ENCODE results near the gene DUSP5.
"Not testable (repeated sequence)": the region's sequence is repeated elsewhere in the genome, so short reads cannot be mapped to it uniquely, and the experiment has no call there.

The DUSP5 gene

DNA sequence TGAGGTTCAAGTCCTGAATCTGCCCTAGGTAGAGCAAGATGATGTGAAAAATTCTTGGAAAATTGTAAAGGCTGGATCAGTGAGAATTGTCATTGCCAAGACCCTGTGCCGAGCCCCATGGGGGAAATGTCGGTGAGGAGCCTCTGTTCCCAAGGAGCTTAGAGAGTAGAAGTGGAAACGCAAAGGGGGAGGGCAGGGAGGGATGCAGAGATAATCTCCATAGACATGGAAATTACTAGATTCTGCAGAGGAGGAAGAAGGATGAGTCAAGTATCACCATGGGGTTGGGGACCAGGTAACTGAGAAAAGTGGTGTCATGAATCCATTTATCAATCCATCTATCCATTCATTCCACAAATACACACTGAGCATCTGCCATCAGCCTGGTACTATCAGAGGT lies 26.0 kb downstream of the DUSP5 start:
- DNase-seq (ENCODE audit: low read depth): no peak

GRCh38 chr10:110524179-110524858 lies 26.6 kb downstream of the DUSP5 start:
- DNase-seq (ENCODE audit: low read depth): no peak

DNA sequence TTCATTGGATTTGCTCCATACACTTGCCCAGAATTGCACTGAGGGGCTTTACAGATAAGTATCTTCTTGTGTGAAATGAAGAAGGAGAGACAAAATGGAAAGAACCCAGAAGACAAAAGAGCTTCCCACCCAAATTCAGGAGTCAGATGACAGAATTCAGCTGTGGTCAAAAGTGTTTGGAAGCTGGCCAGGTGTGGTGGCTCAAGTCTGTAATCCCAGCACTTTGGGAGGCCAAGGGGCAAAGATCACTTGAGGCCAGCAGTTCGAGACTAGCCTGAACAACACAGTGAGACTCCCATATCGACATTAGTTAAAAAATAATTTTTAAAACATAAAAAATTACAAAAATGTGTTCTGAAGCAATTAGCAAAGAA lies 27.1 kb downstream of the DUSP5 start:
- DNase-seq (ENCODE audit: low read depth): no peak

GRCh38 chr10:110525349-110526260 lies 27.9 kb downstream of the DUSP5 start:
- DNase-seq (ENCODE audit: low read depth): no peak

- no peak for DNase-seq (ENCODE audit: low read depth)
These were observed 30.0 kb downstream of the DUSP5 start for GRCh38 chr10:110527731-110528171.

- no peak for DNase-seq (ENCODE audit: low read depth)
These were observed 30.7 kb downstream of the DUSP5 start for GRCh38 chr10:110528224-110528996.

DNA sequence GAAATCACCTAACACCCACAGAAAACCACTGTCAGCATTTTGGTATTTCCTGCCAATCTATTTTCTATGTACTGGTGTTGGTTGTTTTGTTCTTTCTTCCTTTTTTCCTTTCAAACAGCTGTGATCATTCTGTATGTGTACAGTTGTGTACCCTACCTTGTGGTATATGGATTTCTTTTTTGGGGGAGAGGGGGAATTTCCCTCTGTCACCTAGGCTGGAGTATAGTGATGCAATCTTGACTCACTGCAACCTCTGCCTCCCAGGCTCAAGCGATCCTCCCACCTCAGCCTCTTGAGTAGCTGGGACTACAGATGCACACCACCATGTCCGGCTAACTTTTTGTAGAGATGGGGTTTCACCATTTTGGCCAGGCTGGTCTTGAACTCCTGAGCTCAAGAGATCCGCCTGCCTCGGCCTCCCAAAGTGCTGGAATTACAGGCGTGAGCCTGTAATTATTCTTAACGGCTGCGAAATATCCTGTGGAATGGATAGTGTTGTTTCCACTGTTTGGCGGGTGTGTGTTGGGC lies 31.4 kb downstream of the DUSP5 start:
- not testable (repeated sequence) for DNase-seq (ENCODE audit: low read depth)

GRCh38 chr10:110529596-110530011 lies 31.9 kb downstream of the DUSP5 start:
- no peak for DNase-seq (ENCODE audit: low read depth)

DNA sequence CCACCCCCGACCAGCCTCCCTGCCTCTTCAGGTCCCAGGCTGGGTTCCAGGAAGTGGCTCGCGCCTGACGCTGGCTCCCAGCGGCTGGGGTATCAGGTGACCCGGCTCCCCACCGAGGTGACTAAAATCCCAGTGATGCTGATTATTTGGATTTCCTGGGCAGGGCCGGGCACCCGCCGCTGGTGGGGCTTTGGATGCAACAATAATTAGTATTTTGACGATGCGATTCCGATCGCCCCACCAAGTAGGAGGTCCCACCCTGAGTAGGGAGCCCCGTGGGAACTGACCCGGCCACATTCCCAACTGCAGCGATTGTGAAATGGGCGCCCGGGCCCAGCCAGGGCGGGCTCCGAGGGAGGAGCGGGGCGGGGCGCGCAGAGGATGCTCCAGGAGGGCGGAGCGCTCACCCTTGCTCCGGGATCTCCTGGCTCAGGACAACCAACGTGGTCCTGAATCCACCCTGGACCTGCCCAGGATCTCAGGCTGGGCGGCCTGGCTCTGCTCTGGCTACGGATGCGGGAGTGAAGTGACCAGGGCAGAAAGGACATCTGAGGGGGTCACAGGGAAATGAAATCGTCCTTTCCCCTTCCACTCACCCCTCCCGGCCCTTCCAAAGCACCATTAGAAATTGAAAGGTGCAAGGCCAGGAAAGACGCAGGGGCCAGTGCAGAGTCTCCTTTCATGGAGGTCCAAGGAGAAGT lies 32.6 kb downstream of the DUSP5 start:
- DNase-seq (ENCODE audit: low read depth): no peak

- no peak for DNase-seq (ENCODE audit: low read depth)
These were observed 34.0 kb downstream of the DUSP5 start for GRCh38 chr10:110531687-110532086.

- not testable (repeated sequence) for DNase-seq (ENCODE audit: low read depth)
These were observed 34.9 kb downstream of the DUSP5 start for GRCh38 chr10:110532628-110533027.

GRCh38 chr10:110533149-110533548 lies 35.4 kb downstream of the DUSP5 start:
- no peak for DNase-seq (ENCODE audit: low read depth)

DNA sequence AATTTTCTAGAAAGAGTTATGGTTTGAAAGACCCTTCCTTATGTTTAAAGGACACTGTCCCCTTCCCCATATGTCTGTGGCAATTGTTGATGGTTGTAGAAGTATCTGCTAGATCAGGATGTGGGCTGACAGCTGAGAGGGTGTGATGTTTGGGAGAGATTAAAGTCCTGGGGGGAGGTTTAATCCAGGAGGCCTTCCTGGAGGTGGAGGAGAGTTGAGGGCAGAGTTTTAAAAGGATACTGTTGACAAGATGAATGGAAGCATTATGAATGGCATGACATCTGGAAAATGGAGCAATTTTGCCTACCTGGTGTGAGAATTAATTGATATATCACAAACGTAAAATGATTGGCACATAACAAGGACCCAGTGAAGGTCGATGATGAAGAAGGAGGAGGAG lies 36.9 kb downstream of the DUSP5 start:
- DNase-seq (ENCODE audit: low read depth): no peak

GRCh38 chr10:110535958-110536891 lies 38.5 kb downstream of the DUSP5 start:
- no peak for DNase-seq (ENCODE audit: low read depth)

DNA sequence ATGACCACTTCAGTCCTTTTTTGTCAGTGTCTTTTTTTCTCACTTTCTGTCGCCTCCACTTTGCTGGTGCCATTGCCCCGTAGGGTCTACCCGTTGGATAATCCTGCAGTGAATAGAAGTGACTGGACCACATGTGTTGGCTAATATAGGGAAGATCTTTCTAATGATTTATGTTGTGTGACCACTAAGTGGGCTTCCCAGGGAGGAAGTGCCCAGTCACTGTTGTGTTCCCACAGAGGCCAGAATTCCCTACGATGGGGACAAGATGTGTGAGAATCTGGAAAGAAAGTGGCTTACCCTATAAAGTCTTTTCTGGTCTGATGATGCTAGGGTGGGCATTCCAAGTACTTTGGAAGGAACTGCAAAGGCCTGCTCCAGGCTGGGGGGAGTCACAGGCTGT lies 41.4 kb downstream of the DUSP5 start:
- no peak for DNase-seq (ENCODE audit: low read depth)

DNA sequence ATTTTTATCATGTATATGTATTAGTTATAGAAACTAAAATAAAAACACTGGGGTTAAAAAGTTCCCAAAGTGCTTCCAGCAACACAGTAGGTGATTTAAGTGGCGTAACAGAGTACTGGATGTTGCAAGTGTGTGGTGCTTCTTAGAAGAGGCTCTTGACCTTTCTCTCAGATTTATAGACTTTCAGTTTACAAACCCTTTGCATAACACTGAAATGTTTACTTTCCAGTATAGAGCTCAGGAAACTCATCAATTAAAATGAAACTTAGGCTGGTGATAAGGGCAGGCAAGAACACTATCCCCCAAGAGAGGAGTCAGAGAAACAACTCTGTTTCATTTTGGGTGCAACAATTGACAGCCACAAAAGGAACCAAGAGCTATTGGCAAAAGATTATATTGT lies 42.3 kb downstream of the DUSP5 start:
- no peak for DNase-seq (ENCODE audit: low read depth)

GRCh38 chr10:110544958-110545537 lies 47.3 kb downstream of the DUSP5 start:
- DNase-seq (ENCODE audit: low read depth): no peak

DNA sequence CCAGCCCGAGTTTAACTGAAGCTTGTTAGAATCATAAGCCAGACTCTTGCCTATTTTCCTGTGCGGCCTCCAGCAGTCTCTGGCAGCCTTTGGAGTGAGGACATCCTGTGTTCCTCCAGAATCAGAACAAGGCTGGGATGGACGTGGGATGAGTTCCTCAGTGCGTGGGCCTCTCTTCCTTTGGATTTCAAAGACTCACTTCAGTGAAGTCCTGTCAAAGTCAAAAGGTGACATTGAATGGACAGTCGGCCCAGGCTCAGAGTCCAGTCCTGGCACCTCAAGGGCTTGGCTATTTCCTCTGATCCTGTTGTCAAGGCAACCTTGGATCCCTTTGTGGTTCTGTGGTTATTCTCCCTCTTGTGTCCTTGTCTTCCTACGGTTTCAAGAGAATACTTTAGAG lies 48.4 kb downstream of the DUSP5 start:
- no peak for DNase-seq (ENCODE audit: low read depth)

DNA sequence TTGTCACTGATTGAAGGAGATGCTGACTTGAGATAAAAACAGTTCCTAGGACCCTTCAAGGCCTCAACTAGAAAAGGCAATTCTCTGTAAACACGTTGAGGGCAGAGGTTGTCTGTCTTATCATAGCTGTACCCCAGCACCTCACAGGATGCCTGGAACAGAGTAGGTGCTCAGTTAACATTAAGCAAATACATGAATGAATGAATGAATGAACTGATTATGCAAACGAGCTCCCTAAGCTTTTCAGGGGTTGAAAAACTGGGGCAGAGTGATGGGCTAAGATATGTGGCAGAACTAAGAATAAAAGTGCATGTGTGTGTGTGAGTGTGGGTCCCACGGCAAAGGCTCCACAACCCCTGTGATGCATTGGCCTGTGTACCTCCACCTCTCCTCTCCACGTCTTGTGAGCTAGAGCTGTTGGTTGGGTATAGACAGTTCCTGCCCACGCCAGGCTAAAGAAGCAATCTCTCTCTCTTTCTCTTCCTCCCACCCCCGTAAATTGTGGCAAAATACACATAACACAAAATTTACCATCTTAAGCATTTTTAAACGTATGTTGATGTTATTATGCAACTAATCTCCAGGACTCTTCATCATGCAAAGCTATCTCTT lies 48.9 kb downstream of the DUSP5 start:
- DNase-seq (ENCODE audit: low read depth): no peak
